Parathyroid adenoma (tissue), 2 donors: ENCODE results near the gene RALB.

Source experiments
- H2AFZ ChIP-seq: fragments of 300-600 bp; sonication (generic); one replicate; pipeline ENCODE4 v1.7.0; 2017; ENCODE audit warnings: antibody characterized with exemption, mild to moderate bottlenecking
- H3K27ac ChIP-seq: fragments of 300-600 bp; sonication (generic); one replicate; pipeline ENCODE4 v1.7.0; 2017
- H3K27me3 ChIP-seq: fragments of 300-600 bp; sonication (generic); one replicate; pipeline ENCODE4 v1.7.0; 2017; ENCODE audit warnings: low read length; ENCODE audit not compliant: control insufficient read depth, insufficient read depth
- H3K36me3 ChIP-seq: fragments of 300-600 bp; sonication (generic); one replicate; pipeline ENCODE4 v1.7.0; 2017; ENCODE audit warnings: low read length; ENCODE audit not compliant: control insufficient read depth, insufficient read depth
- H3K4me1 ChIP-seq: fragments of 300-600 bp; sonication (generic); one replicate; pipeline ENCODE4 v1.7.0; 2017; ENCODE audit warnings: control low read depth
- H3K4me2 ChIP-seq: fragments of 300-600 bp; sonication (generic); one replicate; pipeline ENCODE4 v1.7.0; 2017; ENCODE audit warnings: low read length
- H3K4me3 ChIP-seq: fragments of 300-600 bp; sonication (generic); one replicate; pipeline ENCODE4 v1.7.0; 2017; ENCODE audit warnings: low read depth, low read length
- H3K79me2 ChIP-seq: fragments of 300-600 bp; sonication (generic); one replicate; pipeline ENCODE4 v1.7.0; 2017; ENCODE audit warnings: control low read depth
- H3K9ac ChIP-seq: fragments of 300-600 bp; sonication (generic); one replicate; pipeline ENCODE4 v1.7.0; 2017; ENCODE audit warnings: mild to moderate bottlenecking
- H3K9me3 ChIP-seq: fragments of 300-600 bp; sonication (generic); one replicate; pipeline ENCODE4 v1.7.0; 2017; ENCODE audit warnings: low read length; ENCODE audit not compliant: control insufficient read depth
- TF ChIP-seq, protein P1 (sequence below): fragments of 300-600 bp; sonication (generic); IDR thresholded peaks from one replicate; pipeline ENCODE4 v1.7.0; 2017; ENCODE audit warnings: antibody characterized with exemption, mild to moderate bottlenecking
- donor health status: primary hyperparathyroidism.

RALB gene

DNA sequence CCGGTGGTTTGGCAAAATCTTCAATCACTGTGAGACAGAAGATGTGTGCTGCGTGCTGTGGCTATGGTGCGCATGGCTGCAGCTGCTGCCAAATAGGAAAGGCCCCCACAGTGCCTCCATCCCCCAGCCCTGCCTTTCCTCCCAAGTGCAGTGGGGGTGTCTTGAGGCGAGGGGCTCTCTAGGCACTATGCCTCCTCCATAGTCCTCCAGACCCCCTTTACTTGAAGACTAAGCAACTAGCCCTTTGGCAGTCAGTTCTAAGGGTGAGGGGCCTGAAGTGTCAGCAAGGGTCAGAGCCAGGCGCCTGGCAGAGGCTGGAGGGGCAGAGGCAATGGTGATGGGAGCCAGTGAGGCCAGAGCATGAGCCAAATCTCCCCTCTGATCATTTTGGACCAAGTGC is 15.9 kb upstream of the RALB start:
- Histone ChIP-seq H3K4me3 (no peak overlapping the region), H3K4me2 (no peak overlapping the region), H2AFZ (no peak overlapping the region), H3K36me3 (no peaks in the 10 kb centered on the region), H3K79me2 (peaks cover 7% of the 10 kb centered on the region), H3K9ac (no peak overlapping the region), H3K9me3 (no peaks in the 10 kb centered on the region), H3K27ac (no peak overlapping the region), H3K27me3 (no peaks in the 10 kb centered on the region), H3K4me1 (peaks cover 20% of the 10 kb centered on the region)
- TF ChIP-seq, protein P1, sequence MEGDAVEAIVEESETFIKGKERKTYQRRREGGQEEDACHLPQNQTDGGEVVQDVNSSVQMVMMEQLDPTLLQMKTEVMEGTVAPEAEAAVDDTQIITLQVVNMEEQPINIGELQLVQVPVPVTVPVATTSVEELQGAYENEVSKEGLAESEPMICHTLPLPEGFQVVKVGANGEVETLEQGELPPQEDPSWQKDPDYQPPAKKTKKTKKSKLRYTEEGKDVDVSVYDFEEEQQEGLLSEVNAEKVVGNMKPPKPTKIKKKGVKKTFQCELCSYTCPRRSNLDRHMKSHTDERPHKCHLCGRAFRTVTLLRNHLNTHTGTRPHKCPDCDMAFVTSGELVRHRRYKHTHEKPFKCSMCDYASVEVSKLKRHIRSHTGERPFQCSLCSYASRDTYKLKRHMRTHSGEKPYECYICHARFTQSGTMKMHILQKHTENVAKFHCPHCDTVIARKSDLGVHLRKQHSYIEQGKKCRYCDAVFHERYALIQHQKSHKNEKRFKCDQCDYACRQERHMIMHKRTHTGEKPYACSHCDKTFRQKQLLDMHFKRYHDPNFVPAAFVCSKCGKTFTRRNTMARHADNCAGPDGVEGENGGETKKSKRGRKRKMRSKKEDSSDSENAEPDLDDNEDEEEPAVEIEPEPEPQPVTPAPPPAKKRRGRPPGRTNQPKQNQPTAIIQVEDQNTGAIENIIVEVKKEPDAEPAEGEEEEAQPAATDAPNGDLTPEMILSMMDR = no peak

DNA sequence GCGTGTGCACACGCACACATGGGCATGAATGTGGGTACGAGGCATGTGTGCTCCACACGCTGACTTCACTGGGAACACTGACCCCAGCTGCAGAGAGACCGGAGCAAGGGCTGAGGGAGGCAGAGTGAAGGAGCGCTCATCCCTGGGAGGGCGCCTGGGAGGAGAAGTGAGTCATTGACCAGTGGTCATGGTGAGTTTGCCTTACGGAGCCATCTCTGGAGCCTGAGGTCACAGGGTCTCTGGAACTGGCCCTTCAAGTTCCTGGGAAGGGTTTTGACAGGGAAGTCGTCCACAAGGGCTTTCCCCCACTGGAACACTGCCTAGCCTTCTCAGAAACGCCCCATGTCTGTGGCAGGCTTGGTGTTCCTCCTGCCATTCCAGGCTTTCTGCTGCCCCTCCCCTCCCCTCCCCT is 15.2 kb upstream of the RALB start:
- peaks cover 7% of the 10 kb centered on the region for H3K79me2 ChIP-seq
- H3K9me3 ChIP-seq = no peaks in the 10 kb centered on the region
- H3K4me1 ChIP-seq = peaks cover 18% of the 10 kb centered on the region
- H3K4me3 ChIP-seq = no peak overlapping the region
- no peak overlapping the region for H2AFZ ChIP-seq
- H3K9ac ChIP-seq = no peak overlapping the region
- no peak overlapping the region for H3K4me2 ChIP-seq
- TF ChIP-seq, protein P1 = no peak
- no peaks in the 10 kb centered on the region for H3K27me3 ChIP-seq
- H3K36me3 ChIP-seq = no peaks in the 10 kb centered on the region
- H3K27ac ChIP-seq = no peak overlapping the region

DNA sequence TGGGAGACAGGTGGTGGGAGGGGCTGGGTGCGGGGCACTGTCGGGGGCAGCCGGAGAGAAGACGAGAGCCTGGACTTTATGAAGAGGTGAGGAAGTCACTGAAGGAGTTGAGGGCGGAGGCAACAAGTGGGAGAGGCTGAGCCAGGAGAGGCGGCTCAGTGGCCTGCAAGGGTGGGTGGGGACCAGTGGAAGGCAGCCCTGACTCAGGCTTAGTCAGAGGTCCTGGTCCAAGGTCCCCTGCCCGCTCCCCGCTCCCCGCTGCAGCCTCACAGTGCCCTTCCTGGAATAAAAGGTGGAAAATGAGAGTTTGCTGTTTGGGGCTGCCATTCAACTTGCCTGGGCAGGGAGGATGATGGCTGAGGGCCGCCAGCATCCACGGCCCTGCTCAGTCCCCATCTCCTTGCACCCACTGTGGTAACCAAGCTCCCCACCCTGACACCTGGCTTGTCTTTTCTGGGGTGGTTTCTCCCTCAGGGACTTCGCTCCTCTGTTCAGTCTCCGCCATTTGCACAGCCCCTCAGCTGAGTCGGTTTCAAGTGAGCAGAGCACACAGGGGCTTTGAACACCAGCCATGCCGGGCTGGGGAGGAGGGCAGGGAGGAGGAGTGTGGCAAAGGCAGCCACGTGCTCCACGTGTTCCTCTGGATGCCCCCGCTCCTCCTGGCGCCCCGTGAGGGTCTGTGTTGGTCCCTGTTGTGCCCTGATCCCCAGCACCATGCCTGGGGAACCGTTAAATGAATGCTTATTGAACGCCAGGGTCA is 13.7 kb upstream of the RALB start:
- Histone ChIP-seq H3K79me2 (peaks cover 2% of the 10 kb centered on the region), H3K9me3 (no peaks in the 10 kb centered on the region), H3K4me2 (no peak overlapping the region), H3K27ac (peak overlapping the region; percentile 11), H3K4me1 (peaks cover 20% of the 10 kb centered on the region), H3K9ac (no peak overlapping the region), H3K27me3 (no peaks in the 10 kb centered on the region), H3K4me3 (no peak overlapping the region), H3K36me3 (no peaks in the 10 kb centered on the region), H2AFZ (no peak overlapping the region)
- TF ChIP-seq, protein P1 = no peak

DNA sequence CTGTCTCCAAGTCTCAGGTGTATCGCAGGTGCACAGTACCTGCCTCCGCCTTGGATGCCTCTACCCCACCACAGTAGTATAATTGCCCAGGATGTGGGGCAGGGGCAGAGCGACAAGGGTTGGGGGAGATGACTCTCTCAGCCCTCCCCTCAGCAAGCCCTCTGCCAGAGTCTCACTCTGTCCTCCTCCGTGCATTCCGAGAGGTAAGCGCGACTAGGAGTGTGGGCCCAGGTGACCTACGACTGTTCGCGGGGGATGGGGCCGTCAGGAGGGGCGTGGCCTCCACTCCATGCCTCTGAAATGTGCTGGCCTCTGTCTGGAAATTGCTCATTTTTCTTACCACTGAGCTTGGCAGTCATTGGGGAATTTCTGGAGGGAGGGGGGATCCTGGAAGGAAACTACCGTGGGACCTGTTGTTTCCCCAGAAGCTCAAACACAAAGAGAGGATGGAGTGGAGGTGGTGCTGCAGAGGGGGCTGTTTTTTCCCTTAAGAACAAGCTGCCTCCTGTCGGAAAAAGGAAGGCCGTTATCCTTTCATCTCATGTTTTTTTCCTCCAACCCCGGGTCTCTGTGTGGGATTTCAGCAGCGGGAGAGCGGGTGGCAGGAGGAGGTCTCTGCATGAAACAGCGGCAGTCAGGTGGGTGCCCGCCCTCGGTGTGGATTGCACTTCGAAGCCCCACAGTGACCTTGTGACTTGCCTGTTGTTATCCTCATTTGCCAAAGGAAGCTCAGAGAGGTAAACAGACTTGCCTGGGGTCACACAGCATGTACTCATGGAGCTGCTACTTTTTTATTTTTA is 13.0 kb upstream of the RALB start:
- H3K79me2 ChIP-seq = peaks cover 2% of the 10 kb centered on the region
- peak overlapping the region; percentile 11 for H3K27ac ChIP-seq
- H3K4me1 ChIP-seq = peaks cover 23% of the 10 kb centered on the region
- no peak overlapping the region for H3K9ac ChIP-seq
- H3K36me3 ChIP-seq = no peaks in the 10 kb centered on the region
- H2AFZ ChIP-seq = peak overlapping the region; percentile 47
- no peaks in the 10 kb centered on the region for H3K27me3 ChIP-seq
- no peak overlapping the region for H3K4me3 ChIP-seq
- H3K9me3 ChIP-seq = no peaks in the 10 kb centered on the region
- peak overlapping the region; percentile 17 for H3K4me2 ChIP-seq
- TF ChIP-seq, protein P1 = no peak
